Spleen (tissue), 11 donors: ENCODE data around the gene EYS. TPM values are rescaled to one million over a fixed set of nuclear protein-coding genes. Genes with fewer than 3 reads are reported as not detected.

Experiments used
- DNase-seq: peaks from one replicate; pipeline ENCODE4 v3.0.0-alpha.2; 2020
- H3K27ac ChIP-seq, 8 donors: fragments of 200-600 bp; sonication (generic) in 7 of 8; 1 replicate in 4 of 8; 2 replicates in 4 of 8; pipeline versions ENCODE4 v1.5.0 to v1.8.0; 2016 to 2021; ENCODE audit warnings: inconsistent platforms in 4 of 8, mild to moderate bottlenecking in 4 of 8, moderate library complexity in 1 of 8
- H3K27me3 ChIP-seq, 7 donors: fragments of 200-600 bp; sonication (generic) in 6 of 7; replicated peaks in 1 of 7; 1 replicate in 4 of 7; 2 replicates in 3 of 7; pipeline versions ENCODE4 v1.5.0 to v1.8.0; 2016 to 2021; ENCODE audit warnings: inconsistent platforms in 3 of 7, mild to moderate bottlenecking in 1 of 7
- H3K36me3 ChIP-seq, 6 donors: fragments of 200-600 bp; sonication (generic) in 5 of 6; 1 replicate in 4 of 6; 2 replicates in 2 of 6; pipeline versions ENCODE4 v1.5.0 to v1.8.0; 2016 to 2021; ENCODE audit warnings: inconsistent platforms in 2 of 6
- H3K4me1 ChIP-seq, 6 donors: fragments of 200-600 bp; sonication (generic) in 5 of 6; 1 replicate in 3 of 6; 2 replicates in 3 of 6; pipeline versions ENCODE4 v1.5.0 to v1.8.0; 2016 to 2021; ENCODE audit warnings: inconsistent platforms in 3 of 6
- H3K4me3 ChIP-seq, 8 donors: fragments of 200-600 bp; sonication (generic) in 7 of 8; 1 replicate in 4 of 8; 2 replicates in 4 of 8; pipeline versions ENCODE4 v1.5.0 to v1.8.0; 2016 to 2021; ENCODE audit warnings: inconsistent platforms in 4 of 8, mild to moderate bottlenecking in 4 of 8, moderate library complexity in 2 of 8
- H3K9me3 ChIP-seq, 8 donors: fragments of 200-600 bp; sonication (generic) in 7 of 8; 1 replicate in 4 of 8; 2 replicates in 4 of 8; pipeline versions ENCODE4 v1.5.0 to v1.8.0; 2016 to 2021; ENCODE audit warnings: inconsistent platforms in 4 of 8
- POLR2A ChIP-seq, 3 donors: fragments of 450-650 bp; IDR thresholded peaks; one replicate each; pipeline ENCODE4 v1.5.1; 2017; ENCODE audit warnings: antibody characterized with exemption in 3 of 3, mild to moderate bottlenecking in 1 of 3
- POLR2AphosphoS5 ChIP-seq, 3 donors: sonication (generic); formaldehyde crosslinking; IDR thresholded peaks; one replicate each; pipeline ENCODE4 v1.5.1; 2017; ENCODE audit warnings: antibody characterized with exemption in 3 of 3
- WGBS, 5 donors: extraction: QIAGEN DNeasy Blood & Tissue Kit in 3 of 5; methylation state at CpG; one replicate each; pipeline versions ENCODE4 v1.1.5 to v1.1.7; 2013 to 2018; 5-methylcytosine and 5-hydroxymethylcytosine counted together
- intact Hi-C: fragments of 100-400 bp; cut with DNase I; formaldehyde crosslinking; loops from one replicate; pipeline ENCODE4 v1.15.0; 2023; ENCODE audit warnings: low total_unique reads
- polyA plus RNA-seq, 3 donors: library from polyadenylated mRNA; stranded (reverse); fragments of 200-250 nt; gene quantifications; one replicate each; pipeline ENCODE4 v1.2.1, GENCODE V29; 2013
- total RNA-seq, 7 donors: library from RNA; depleted of rRNA in 3 of 7; stranded (reverse); fragments of >200 nt in 3 of 7; fragmentation: NEBNext Ultra II Directional in 4 of 7; extraction: Animal tissue kit (Norgen Biotek cat#: 25700) in 4 of 7; gene quantifications; one replicate each; pipeline versions ENCODE4 v1.1.0 to v1.2.1, GENCODE V29; 2016 to 2021
- TF ChIP-seq, protein P1 (sequence below), 11 experiments: fragments of 200-600 bp in 7 of 11; fragments of 450-650 bp in 4 of 11; sonication (generic) in 4 of 11; IDR thresholded peaks in 8 of 11; conservative IDR thresholded peaks in 3 of 11; 1 replicate in 7 of 11; 2 replicates in 4 of 11; pipeline versions ENCODE4 v1.4.0 to v1.8.0; 2016 to 2021; ENCODE audit warnings: antibody characterized with exemption in 11 of 11, inconsistent platforms in 4 of 11, mild to moderate bottlenecking in 1 of 11
- donor health status: healthy with polysubstance abuse.
- donor health status: DM: no; HTN: no; CAD: no; lungs with moderate emphysema.
- donor health status: DM: no; HTN: no; CAD: no.
- donor health status: Bipolar disorder and iron deficiency.
- donor health status: healthy.
- donor health status: DM: no; HTN: no; CAD: no.
- donor health status: DM: yes; HTN: yes; CAD: no.

EYS gene
- total and polyA plus RNA-seq, 10 donors = under 0.01 to 0.72 (median 0.28) TPM; not detected in 5

DNA sequence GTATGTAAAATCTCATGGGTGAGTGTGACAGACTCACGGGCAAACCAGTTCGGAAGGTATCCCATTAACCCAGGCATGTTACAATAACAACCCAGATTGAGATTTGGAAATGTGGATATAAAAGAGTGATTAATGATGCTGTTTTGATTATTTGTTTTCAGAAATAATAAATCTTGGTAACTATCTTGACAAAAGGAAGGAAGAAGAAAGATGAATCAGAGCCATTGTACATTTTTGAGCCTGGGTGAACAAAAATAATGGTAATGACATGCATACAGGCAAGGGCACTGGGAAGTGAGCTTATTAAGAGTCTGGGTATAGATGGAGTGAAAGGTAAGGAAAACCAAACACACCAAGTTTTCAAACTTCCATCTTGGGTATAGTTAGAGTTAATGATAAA lies 1209.4 kb downstream of the EYS start:
- H3K4me1 ChIP-seq = no peaks in the 10 kb centered on the region
- H3K4me3 ChIP-seq = no peak overlapping the region
- intact Hi-C loops = no loop called here
- no peaks in the 10 kb centered on the region for H3K36me3 ChIP-seq
- DNase-seq = no peak
- no peaks in the 10 kb centered on the region for H3K27me3 ChIP-seq
- no peak for TF ChIP-seq POLR2A (IDR thresholded peaks at IDR 0.05)
- TF ChIP-seq POLR2AphosphoS5 (IDR thresholded peaks at IDR 0.05) = no peak
- H3K27ac ChIP-seq = no peak overlapping the region
- H3K9me3 ChIP-seq = peaks cover 0 to 7% (median 0%) of the 10 kb centered on the region in 8 donors
- 78 to 94% (median 89%) methylated on average over 2 of the region's 2 CpGs for WGBS, 5 donors

DNA sequence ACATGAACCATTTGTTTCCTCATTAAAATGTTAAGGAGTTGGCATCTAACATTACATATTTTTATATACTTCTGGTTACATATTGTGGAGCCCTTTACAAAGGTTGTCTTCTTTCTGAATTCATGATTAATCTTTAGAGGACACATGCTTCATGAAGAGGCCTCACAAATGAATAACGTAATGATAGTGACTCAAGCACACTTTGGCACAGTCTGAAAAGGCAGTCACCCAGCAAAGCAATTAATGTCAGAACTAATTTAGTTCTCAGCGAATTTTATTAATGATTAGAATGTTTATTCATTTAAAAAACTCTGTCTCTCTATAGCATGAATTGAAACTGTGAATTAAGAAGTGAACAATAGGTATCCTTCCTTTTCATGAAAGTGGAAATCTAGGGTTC lies 1217.3 kb downstream of the EYS start:
- Histone ChIP-seq H3K4me1 (no peaks in the 10 kb centered on the region), H3K36me3 (no peaks in the 10 kb centered on the region), H3K4me3 (no peak overlapping the region), H3K27me3 (no peaks in the 10 kb centered on the region), H3K27ac (no peak overlapping the region), H3K9me3 (no peaks in the 10 kb centered on the region)
- TF ChIP-seq POLR2AphosphoS5 (IDR thresholded peaks at IDR 0.05) = no peak
- TF ChIP-seq POLR2A (IDR thresholded peaks at IDR 0.05) = no peak
- TF ChIP-seq, protein P1, sequence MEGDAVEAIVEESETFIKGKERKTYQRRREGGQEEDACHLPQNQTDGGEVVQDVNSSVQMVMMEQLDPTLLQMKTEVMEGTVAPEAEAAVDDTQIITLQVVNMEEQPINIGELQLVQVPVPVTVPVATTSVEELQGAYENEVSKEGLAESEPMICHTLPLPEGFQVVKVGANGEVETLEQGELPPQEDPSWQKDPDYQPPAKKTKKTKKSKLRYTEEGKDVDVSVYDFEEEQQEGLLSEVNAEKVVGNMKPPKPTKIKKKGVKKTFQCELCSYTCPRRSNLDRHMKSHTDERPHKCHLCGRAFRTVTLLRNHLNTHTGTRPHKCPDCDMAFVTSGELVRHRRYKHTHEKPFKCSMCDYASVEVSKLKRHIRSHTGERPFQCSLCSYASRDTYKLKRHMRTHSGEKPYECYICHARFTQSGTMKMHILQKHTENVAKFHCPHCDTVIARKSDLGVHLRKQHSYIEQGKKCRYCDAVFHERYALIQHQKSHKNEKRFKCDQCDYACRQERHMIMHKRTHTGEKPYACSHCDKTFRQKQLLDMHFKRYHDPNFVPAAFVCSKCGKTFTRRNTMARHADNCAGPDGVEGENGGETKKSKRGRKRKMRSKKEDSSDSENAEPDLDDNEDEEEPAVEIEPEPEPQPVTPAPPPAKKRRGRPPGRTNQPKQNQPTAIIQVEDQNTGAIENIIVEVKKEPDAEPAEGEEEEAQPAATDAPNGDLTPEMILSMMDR (IDR thresholded peaks at IDR 0.05 in 8 of 11, conservative IDR thresholded peaks at IDR 0.05 in 3 of 11) = no peak
- WGBS, 5 donors = 21 to 73% (median 70%) methylated on average over 2 of the region's 2 CpGs
- intact Hi-C loops = no loop called here
- DNase-seq = no peak

DNA sequence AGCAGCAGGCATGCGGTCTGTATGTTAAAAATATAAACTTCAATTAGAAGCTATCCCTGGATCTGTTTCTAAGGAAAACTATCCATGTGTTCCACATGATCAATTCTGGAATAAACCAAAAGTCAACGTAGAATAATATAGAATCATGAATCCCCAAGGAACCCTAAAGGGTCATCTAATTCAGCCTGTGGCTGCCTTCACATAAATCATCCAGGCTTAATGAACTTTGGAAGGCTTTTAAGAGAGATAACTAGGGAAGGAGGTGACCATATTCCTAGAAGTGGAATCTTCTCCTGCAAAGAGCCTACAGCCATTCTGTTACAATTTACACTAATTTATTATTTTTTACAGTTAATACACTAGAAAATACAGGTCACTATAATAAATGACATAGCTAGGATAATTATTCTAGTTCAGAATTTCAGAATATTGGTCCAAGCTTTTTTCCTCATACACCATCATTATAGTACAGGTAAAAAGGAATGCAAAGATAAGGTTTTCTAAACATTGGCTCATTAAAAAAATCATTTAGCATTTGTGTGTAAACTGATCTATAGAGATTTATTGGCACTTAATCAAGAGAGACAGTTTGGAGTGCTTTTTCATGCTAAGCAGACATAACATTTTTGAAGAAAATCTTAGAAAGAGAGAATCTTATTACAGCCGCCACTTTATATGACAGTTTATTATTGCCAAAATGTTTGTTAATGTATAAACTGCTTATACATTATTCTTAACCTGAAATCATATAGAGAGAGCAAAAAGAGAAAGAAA lies 1220.3 kb downstream of the EYS start:
- H3K4me3 ChIP-seq = no peak overlapping the region
- no peaks in the 10 kb centered on the region for H3K9me3 ChIP-seq
- H3K27me3 ChIP-seq = no peaks in the 10 kb centered on the region
- TF ChIP-seq POLR2A (IDR thresholded peaks at IDR 0.05) (no peak), POLR2AphosphoS5 (IDR thresholded peaks at IDR 0.05) (no peak)
- TF ChIP-seq, protein P1 (IDR thresholded peaks at IDR 0.05 in 8 of 11, conservative IDR thresholded peaks at IDR 0.05 in 3 of 11) = no peak
- intact Hi-C loops = no loop called here
- DNase-seq = no peak
- no peak overlapping the region for H3K27ac ChIP-seq
- no peaks in the 10 kb centered on the region for H3K4me1 ChIP-seq
- no peaks in the 10 kb centered on the region for H3K36me3 ChIP-seq
- WGBS, 5 donors = 72 to 89% (median 80%) methylated on average over 3 of the region's 3 CpGs

DNA sequence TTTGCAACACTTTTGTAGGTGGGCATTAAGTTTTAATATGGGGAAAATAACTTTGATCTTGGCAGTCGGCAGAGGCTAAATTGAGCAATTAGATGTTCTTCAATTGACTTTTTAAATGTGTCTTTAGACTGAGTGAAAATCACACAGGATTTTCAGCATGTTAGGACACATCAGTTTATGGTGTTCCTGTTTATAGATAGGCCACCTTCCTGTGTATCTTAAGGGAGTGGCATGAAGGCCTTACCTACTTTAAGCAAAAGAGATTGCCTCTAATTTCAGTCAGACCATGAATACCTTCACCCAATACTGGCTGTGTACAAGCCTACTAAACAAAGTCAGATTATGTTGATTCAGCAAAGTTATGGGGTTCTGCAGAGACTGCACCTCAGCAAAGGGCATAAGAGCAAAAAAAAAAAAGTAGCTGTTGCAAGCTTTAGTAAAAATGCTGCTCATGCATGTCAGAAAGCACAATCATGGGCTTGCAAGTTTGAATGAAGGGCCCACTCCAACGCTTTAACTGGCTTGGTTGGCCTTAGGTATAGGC lies 1223.0 kb downstream of the EYS start:
- Histone ChIP-seq H3K27ac (no peak overlapping the region), H3K9me3 (no peaks in the 10 kb centered on the region), H3K4me3 (no peak overlapping the region), H3K27me3 (no peaks in the 10 kb centered on the region), H3K4me1 (no peaks in the 10 kb centered on the region), H3K36me3 (no peaks in the 10 kb centered on the region)
- intact Hi-C loops = no loop called here
- DNase-seq = no peak
- 80 to 92% (median 81%) methylated on average over 2 of the region's 2 CpGs for WGBS, 5 donors
- TF ChIP-seq, protein P1 (IDR thresholded peaks at IDR 0.05 in 8 of 11, conservative IDR thresholded peaks at IDR 0.05 in 3 of 11) = no peak
- TF ChIP-seq POLR2AphosphoS5 (IDR thresholded peaks at IDR 0.05) (no peak), POLR2A (IDR thresholded peaks at IDR 0.05) (no peak)
